Right cardiac atrium (tissue), 5 donors: ENCODE measurements around the gene SESTD1. TPM values are rescaled to one million over a fixed set of nuclear protein-coding genes. Genes with fewer than 3 reads are reported as not detected.
"Not testable (repeated sequence)": the region's sequence is repeated elsewhere in the genome, so short reads cannot be mapped to it uniquely, and the experiment has no call there.

Experiments
- ATAC-seq, 2 donors: fragments of 200-7000 bp; cut with Tn5 transposase; one replicate each; pipeline versions ENCODE4 v1.8.0 to v1.9.1; 2020; ENCODE audit warnings: moderate library complexity in 2 of 2, mild to moderate bottlenecking in 1 of 2
- DNase-seq, 3 donors: peaks; one replicate each; pipeline ENCODE4 v3.0.0-alpha.2; 2020
- H3K27ac ChIP-seq: one replicate; pipeline ENCODE4 v1.5.1; 2013; ENCODE audit warnings: mild to moderate bottlenecking, low read length, control low read depth, moderate library complexity
- H3K27me3 ChIP-seq: one replicate; pipeline ENCODE4 v1.6.1; 2013; ENCODE audit not compliant: control insufficient read depth, insufficient read depth
- H3K4me1 ChIP-seq: one replicate; pipeline ENCODE4 v1.6.1; 2013; ENCODE audit warnings: low read length; ENCODE audit not compliant: control insufficient read depth, insufficient read depth
- H3K4me3 ChIP-seq: one replicate; pipeline ENCODE4 v1.5.1; 2013; ENCODE audit warnings: low read length, control low read depth
- H3K9me3 ChIP-seq: one replicate; pipeline ENCODE4 v1.6.1; 2013; ENCODE audit warnings: low read length; ENCODE audit not compliant: control insufficient read depth
- WGBS: extraction: QIAGEN DNeasy Blood & Tissue Kit; methylation state at CpG from one replicate; pipeline ENCODE4 v1.1.7; 2013; 5-methylcytosine and 5-hydroxymethylcytosine counted together
- intact Hi-C, 4 donors: fragments of 100-400 bp; cut with DNase I; formaldehyde crosslinking; loops; one replicate each; pipeline versions ENCODE4 v1.11.0 to v1.14.0; 2022 to 2023
- polyA plus RNA-seq: library from polyadenylated mRNA; stranded (reverse); fragments of 200-250 nt; gene quantifications from one replicate; pipeline ENCODE4 v1.2.3, GENCODE V29; 2013
- total RNA-seq, 4 donors: library from RNA; stranded (reverse); fragmentation: NEBNext Ultra II Directional; extraction: Animal tissue kit (Norgen Biotek cat#: 25700); gene quantifications; one replicate each; pipeline ENCODE4 v1.2.1, GENCODE V29; 2021
- donor health status: healthy with polysubstance abuse.
- donor health status: DM: no; HTN: yes; CAD: no.
- donor health status: DM: no; HTN: no; CAD: no.
- donor health status: DM: no; HTN: yes; CAD: no; lungs with severe emphysema.
- donor health status: DM: yes; HTN: yes; CAD: no.

The SESTD1 gene
- total and polyA plus RNA-seq, 5 donors = 8.4 to 66.7 (median 54.4) TPM

- Histone ChIP-seq H3K9me3 (no peaks in the 10 kb centered on the region), H3K27me3 (no peaks in the 10 kb centered on the region), H3K4me3 (no peak overlapping the region), H3K4me1 (peaks cover 1% of the 10 kb centered on the region), H3K27ac (no peak overlapping the region)
- WGBS = 57% methylated on average over 4 of the region's 4 CpGs
- DNase-seq (peak; percentile 71 to 89 (median 74)), ATAC-seq (peak; percentile 94 to 96)
- intact Hi-C loops = loop anchor here in 1 of 4 donors (10.0 kb wide), 1 partner anchor 126 kb away; no protein-coding TSS in a partner anchor
Measured at GRCh38 chr2:179218848-179219594, 45.6 kb downstream of the SESTD1 start.

- ATAC-seq, DNase-seq, H3K9me3 ChIP-seq, H3K4me3 ChIP-seq, H3K4me1 ChIP-seq, H3K27ac ChIP-seq, H3K27me3 ChIP-seq: not testable (repeated sequence)
- WGBS = 89% methylated on average over 3 of the region's 3 CpGs
- intact Hi-C loops = loop anchor here in 1 of 4 donors (10.0 kb wide), 1 partner anchor 130 kb away; no protein-coding TSS in a partner anchor
Measured at GRCh38 chr2:179214671-179215070, 50.0 kb downstream of the SESTD1 start.

- Histone ChIP-seq H3K4me3 (no peak overlapping the region), H3K27ac (no peak overlapping the region), H3K9me3 (no peaks in the 10 kb centered on the region), H3K27me3 (no peaks in the 10 kb centered on the region), H3K4me1 (no peaks in the 10 kb centered on the region)
- WGBS = 96% methylated on average over 4 of the region's 4 CpGs
- intact Hi-C loops = loop anchor here in 1 of 4 donors (10.0 kb wide), 1 partner anchor 133 kb away; no protein-coding TSS in a partner anchor
- no peak for ATAC-seq
- no peak for DNase-seq
Measured at GRCh38 chr2:179211355-179211754, 53.3 kb downstream of the SESTD1 start.

- H3K4me3 ChIP-seq, ATAC-seq, intact Hi-C loops, H3K27ac ChIP-seq, H3K27me3 ChIP-seq, H3K4me1 ChIP-seq, DNase-seq, H3K9me3 ChIP-seq: not testable (repeated sequence)
- WGBS = 97% methylated on average over 1 of the region's 1 CpG
Measured at GRCh38 chr2:179208277-179208676, 56.4 kb downstream of the SESTD1 start.

GRCh38 chr2:179207047-179207446 lies 57.6 kb downstream of the SESTD1 start:
- H3K27me3 ChIP-seq = no peaks in the 10 kb centered on the region
- DNase-seq (peak in 1 of 3 donors; percentile 40), ATAC-seq (no peak)
- intact Hi-C loops = no loop called here
- no peaks in the 10 kb centered on the region for H3K9me3 ChIP-seq
- WGBS = 96% methylated on average over 5 of the region's 5 CpGs
- no peak overlapping the region for H3K27ac ChIP-seq
- H3K4me1 ChIP-seq = peaks cover 2% of the 10 kb centered on the region
- H3K4me3 ChIP-seq = no peak overlapping the region

DNA sequence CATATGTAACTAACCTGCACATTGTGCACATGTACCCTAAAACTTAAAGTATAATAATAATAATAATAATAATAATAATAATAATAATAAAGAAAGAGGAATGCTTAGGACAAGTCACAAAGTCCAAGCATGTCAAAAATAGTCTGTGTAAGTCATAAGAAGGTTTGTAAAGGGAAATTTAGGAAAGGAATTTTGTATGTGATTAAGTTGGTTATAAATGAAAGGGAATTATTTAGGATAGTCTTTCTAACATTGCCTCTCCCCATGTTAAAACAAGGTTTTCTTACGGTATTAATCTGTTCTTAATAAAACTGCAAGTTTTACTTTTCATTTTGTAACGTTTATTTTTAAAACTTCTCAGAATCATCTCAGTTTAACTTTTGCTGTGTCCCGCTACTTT lies 62.8 kb downstream of the SESTD1 start:
- WGBS = 96% methylated on average over 3 of the region's 3 CpGs
- intact Hi-C loops = no loop called here
- Histone ChIP-seq H3K9me3 (no peaks in the 10 kb centered on the region), H3K27ac (no peak overlapping the region), H3K4me3 (no peak overlapping the region), H3K4me1 (peaks cover 2% of the 10 kb centered on the region), H3K27me3 (no peaks in the 10 kb centered on the region)
- DNase-seq (no peak), ATAC-seq (no peak)

DNA sequence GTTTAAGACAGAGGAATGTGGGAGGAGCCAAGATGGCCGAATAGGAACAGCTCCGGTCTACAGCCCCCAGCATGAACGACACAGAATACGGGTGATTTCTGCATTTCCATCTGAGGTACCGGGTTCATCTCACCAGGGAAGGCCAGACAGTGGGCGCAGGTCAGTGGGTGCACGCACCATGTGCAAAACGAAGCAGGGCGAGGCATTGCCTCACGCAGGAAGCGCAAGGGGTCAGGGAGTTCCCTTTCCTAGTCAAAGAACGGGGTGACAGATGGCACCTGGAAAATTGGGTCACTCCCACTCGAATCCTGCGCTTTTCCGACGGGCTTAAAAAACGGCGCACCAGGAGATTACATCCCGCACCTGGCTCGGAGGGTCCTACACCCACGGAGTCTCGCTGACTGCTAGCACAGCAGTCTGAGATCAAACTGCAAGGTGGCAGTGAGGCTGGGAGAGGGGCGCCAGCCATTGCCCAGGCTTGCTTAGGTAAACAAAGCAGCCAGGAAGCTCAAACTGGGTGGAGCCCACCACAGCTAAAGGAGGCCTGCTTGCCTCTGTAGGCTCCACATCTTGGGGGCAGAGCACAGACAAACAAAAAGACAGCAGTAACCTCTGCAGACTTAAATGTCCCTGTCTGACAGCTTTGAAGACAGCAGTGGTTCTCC lies 68.6 kb downstream of the SESTD1 start:
- DNase-seq, H3K4me1 ChIP-seq, ATAC-seq, H3K4me3 ChIP-seq, H3K27me3 ChIP-seq, intact Hi-C loops, H3K9me3 ChIP-seq, H3K27ac ChIP-seq: not testable (repeated sequence)
- WGBS = 95% methylated on average over 23 of the region's 23 CpGs

GRCh38 chr2:179195141-179195540 lies 69.5 kb downstream of the SESTD1 start:
- DNase-seq (no peak), ATAC-seq (no peak)
- Histone ChIP-seq H3K4me1 (no peaks in the 10 kb centered on the region), H3K27ac (no peak overlapping the region), H3K4me3 (no peak overlapping the region), H3K9me3 (no peaks in the 10 kb centered on the region), H3K27me3 (no peaks in the 10 kb centered on the region)
- intact Hi-C loops = no loop called here
- 93% methylated on average over 2 of the region's 2 CpGs for WGBS

DNA sequence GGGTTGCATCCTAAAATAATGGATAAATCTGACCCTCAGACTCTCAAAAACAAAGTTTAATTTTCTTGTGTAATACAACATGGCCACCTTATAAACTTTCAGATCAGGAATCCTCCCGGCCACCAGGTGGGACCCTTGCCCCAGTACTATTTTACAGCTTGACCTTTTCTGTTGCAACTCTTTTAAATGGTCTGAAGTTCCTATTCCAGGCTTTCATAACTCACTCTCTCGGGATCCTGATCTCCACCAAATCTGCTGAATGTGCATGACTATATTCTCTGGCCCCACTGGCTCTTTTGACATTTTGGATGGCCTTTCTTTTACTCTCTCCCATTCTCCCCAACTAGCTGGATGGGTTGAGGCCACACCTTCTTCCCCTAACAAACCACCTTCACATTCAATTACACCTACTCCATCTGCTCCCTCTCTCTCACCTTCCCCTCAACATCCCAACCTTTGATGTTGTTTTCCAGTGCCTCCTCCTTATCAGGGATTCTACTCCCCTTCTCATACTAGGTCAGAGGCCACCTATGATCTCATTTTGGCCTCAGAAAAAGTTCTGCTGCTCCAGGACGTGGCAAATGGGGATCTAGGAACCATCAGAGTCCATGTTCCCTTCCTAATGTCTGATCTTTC lies 70.8 kb downstream of the SESTD1 start:
- H3K4me1 ChIP-seq = no peaks in the 10 kb centered on the region

DNA sequence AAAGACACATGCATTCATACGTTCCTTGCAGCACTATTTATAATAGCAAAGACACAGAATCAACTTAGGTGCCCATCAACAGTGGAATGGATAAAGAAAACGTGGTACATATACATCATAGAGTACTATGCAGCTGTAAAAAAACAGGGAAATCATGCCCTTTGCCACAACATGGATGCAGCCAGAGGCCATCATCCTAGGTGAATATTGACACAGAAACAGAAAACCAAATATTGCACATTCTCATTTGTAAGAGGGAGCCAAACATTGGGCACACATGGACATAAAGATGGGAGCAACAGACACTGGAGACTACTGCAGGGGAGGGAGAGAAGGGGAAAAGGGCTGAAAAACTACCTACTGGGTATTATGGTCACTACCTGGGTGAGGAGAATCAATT lies 73.5 kb downstream of the SESTD1 start:
- no peak overlapping the region for H3K4me3 ChIP-seq
- H3K4me1 ChIP-seq = no peaks in the 10 kb centered on the region
- no peak for DNase-seq
- no peaks in the 10 kb centered on the region for H3K27me3 ChIP-seq
- no peak overlapping the region for H3K27ac ChIP-seq
- no peak for ATAC-seq
- intact Hi-C loops = no loop called here
- 93% methylated on average over 2 of the region's 2 CpGs for WGBS
- no peaks in the 10 kb centered on the region for H3K9me3 ChIP-seq

More for the DNA sequence above, 70.8 kb downstream of the SESTD1 start:
- ATAC-seq = no peak
- no peak for DNase-seq
- Histone ChIP-seq H3K27me3 (no peaks in the 10 kb centered on the region), H3K9me3 (no peaks in the 10 kb centered on the region), H3K27ac (no peak overlapping the region), H3K4me3 (no peak overlapping the region)
- intact Hi-C loops = no loop called here
- 77% methylated on average over 3 of the region's 3 CpGs for WGBS

- 48% methylated on average over 1 of the region's 1 CpG for WGBS
- H3K9me3 ChIP-seq = no peaks in the 10 kb centered on the region
- DNase-seq = no peak
- no peak overlapping the region for H3K4me3 ChIP-seq
- ATAC-seq = no peak
- intact Hi-C loops = no loop called here
- H3K27ac ChIP-seq = no peak overlapping the region
- H3K27me3 ChIP-seq = no peaks in the 10 kb centered on the region
- no peaks in the 10 kb centered on the region for H3K4me1 ChIP-seq
Measured at GRCh38 chr2:179186126-179186525, 78.5 kb downstream of the SESTD1 start.
